ENCODE results near the gene LYPLAL1. TPM values are rescaled to one million over a fixed set of nuclear protein-coding genes. Genes with fewer than 3 reads are reported as not detected.

Gene LYPLAL1
- total RNA-seq, 2 donors from 2014 or later = 27.6 to 35.7 TPM

GRCh38 chr1:219143735-219144134 lies 29.9 kb upstream of the LYPLAL1 start:
- no peaks in the 10 kb centered on the region for H3K27me3 ChIP-seq (ENCODE audit: control insufficient read depth, insufficient read depth, low read length, poor library complexity, severe bottlenecking)

GRCh38 chr1:219144658-219145315 lies 28.9 kb upstream of the LYPLAL1 start:
- H3K27me3 ChIP-seq (ENCODE audit: control insufficient read depth, insufficient read depth, low read length, poor library complexity, severe bottlenecking) = no peaks in the 10 kb centered on the region
- H3K4me1 Mint-ChIP-seq = peaks cover 3% of the 10 kb centered on the region
- H3K27ac ChIP-seq (ENCODE audit: low read depth, low read length) = no peak overlapping the region
- no peaks in the 10 kb centered on the region for H3K4me1 ChIP-seq (ENCODE audit: control insufficient read depth, insufficient read depth, low read length)
- DNase-seq = no peak
- H3K27me3 Mint-ChIP-seq (ENCODE audit: insufficient read depth) = no peaks in the 10 kb centered on the region
- no peaks in the 10 kb centered on the region for H3K36me3 Mint-ChIP-seq (ENCODE audit: low read depth)
- no peak overlapping the region for H3K27ac Mint-ChIP-seq
- no peak overlapping the region for H3K9ac ChIP-seq (ENCODE audit: extremely low read depth, low read length, poor library complexity, severe bottlenecking)
- H3K36me3 ChIP-seq (ENCODE audit: control insufficient read depth, insufficient read depth, low read length) = no peaks in the 10 kb centered on the region
- H3K9me3 Mint-ChIP-seq = no peaks in the 10 kb centered on the region
- WGBS, 2 experiments (ENCODE audit: insufficient coverage in 1 of 2, insufficient read length in 1 of 2) = 80 to 86% methylated on average over 1 to 2 of the region's 2 CpGs
- no peaks in the 10 kb centered on the region for H3K9me3 ChIP-seq (ENCODE audit: control insufficient read depth, low read length)
- H3K4me3 ChIP-seq (ENCODE audit: low read length) = no peak overlapping the region
- no peak overlapping the region for H3K4me3 Mint-ChIP-seq
- no peak for TF ChIP-seq CTCF (conservative IDR thresholded peaks at IDR 0.05)

More at GRCh38 chr1:219143735-219144134, 29.9 kb upstream of the LYPLAL1 start:
- no peak overlapping the region for H3K9ac ChIP-seq (ENCODE audit: extremely low read depth, low read length, poor library complexity, severe bottlenecking)
- H3K4me3 ChIP-seq (ENCODE audit: low read length) = no peak overlapping the region
- H3K36me3 ChIP-seq (ENCODE audit: control insufficient read depth, insufficient read depth, low read length) = no peaks in the 10 kb centered on the region
- no peak overlapping the region for H3K27ac ChIP-seq (ENCODE audit: low read depth, low read length)
- Mint-ChIP-seq H3K36me3 (ENCODE audit: low read depth) (no peaks in the 10 kb centered on the region), H3K9me3 (no peaks in the 10 kb centered on the region), H3K27ac (no peak overlapping the region), H3K27me3 (ENCODE audit: insufficient read depth) (no peaks in the 10 kb centered on the region), H3K4me3 (no peak overlapping the region), H3K4me1 (peaks cover 3% of the 10 kb centered on the region)
- no peak for DNase-seq
- no peak for TF ChIP-seq CTCF (conservative IDR thresholded peaks at IDR 0.05)
- H3K4me1 ChIP-seq (ENCODE audit: control insufficient read depth, insufficient read depth, low read length) = no peaks in the 10 kb centered on the region
- WGBS, 2 experiments (ENCODE audit: insufficient coverage in 1 of 2, insufficient read length in 1 of 2) = 89 to 98% methylated on average over 1 of the region's 1 CpG
- H3K9me3 ChIP-seq (ENCODE audit: control insufficient read depth, low read length) = no peaks in the 10 kb centered on the region

- Histone ChIP-seq H3K4me3 (ENCODE audit: low read length) (no peak overlapping the region), H3K4me1 (ENCODE audit: control insufficient read depth, insufficient read depth, low read length) (no peaks in the 10 kb centered on the region), H3K9me3 (ENCODE audit: control insufficient read depth, low read length) (no peaks in the 10 kb centered on the region), H3K27ac (ENCODE audit: low read depth, low read length) (no peak overlapping the region), H3K36me3 (ENCODE audit: control insufficient read depth, insufficient read depth, low read length) (no peaks in the 10 kb centered on the region), H3K27me3 (ENCODE audit: control insufficient read depth, insufficient read depth, low read length, poor library complexity, severe bottlenecking) (no peaks in the 10 kb centered on the region), H3K9ac (ENCODE audit: extremely low read depth, low read length, poor library complexity, severe bottlenecking) (no peak overlapping the region)
- no peak overlapping the region for H3K27ac Mint-ChIP-seq
- H3K36me3 Mint-ChIP-seq (ENCODE audit: low read depth) = no peaks in the 10 kb centered on the region
- no peak for DNase-seq
- peaks cover 3% of the 10 kb centered on the region for H3K4me1 Mint-ChIP-seq
- H3K4me3 Mint-ChIP-seq = no peak overlapping the region
- no peaks in the 10 kb centered on the region for H3K9me3 Mint-ChIP-seq
- no peak for TF ChIP-seq CTCF (conservative IDR thresholded peaks at IDR 0.05)
- no peaks in the 10 kb centered on the region for H3K27me3 Mint-ChIP-seq (ENCODE audit: insufficient read depth)
- 90% methylated on average over 1 of the region's 1 CpG; no CpG with 5 or more reads in 1 of the 2 experiments for WGBS, 2 experiments (ENCODE audit: insufficient coverage in 1 of 2, insufficient read length in 1 of 2)
These were observed 26.1 kb upstream of the LYPLAL1 start for GRCh38 chr1:219147571-219148019.
